ENCODE measurements around the gene CDHR2. TPM values are rescaled to one million over a fixed set of nuclear protein-coding genes. Genes with fewer than 3 reads are reported as not detected.
"Not testable (repeated sequence)": the region's sequence is repeated elsewhere in the genome, so short reads cannot be mapped to it uniquely, and the experiment has no call there.

Gene CDHR2
- total RNA-seq, 1 donor from 2014 or later: 1.6 TPM

GRCh38 chr5:176597417-176598389 lies 48.6 kb downstream of the CDHR2 start:
- Mint-ChIP-seq H3K36me3 (ENCODE audit: insufficient read depth) (peaks cover 1% of the 10 kb centered on the region), H3K4me3 (ENCODE audit: low read depth) (no peak overlapping the region), H3K4me1 (ENCODE audit: low read depth) (no peaks in the 10 kb centered on the region), H3K27me3 (peaks cover 30% of the 10 kb centered on the region), H3K9me3 (ENCODE audit: low read depth) (no peaks in the 10 kb centered on the region), H3K27ac (no peak overlapping the region)
- TF ChIP-seq CTCF (IDR thresholded peaks at IDR 0.05; ENCODE audit: unreplicated experiment): no peak
- no peak for DNase-seq (ENCODE audit: low spot score, unreplicated experiment)

- not testable (repeated sequence) for H3K4me1 Mint-ChIP-seq (ENCODE audit: low read depth); H3K27ac Mint-ChIP-seq
Measured at GRCh38 chr5:176599749-176600430, 50.7 kb downstream of the CDHR2 start.

GRCh38 chr5:176601901-176602482 lies 52.9 kb downstream of the CDHR2 start:
- Mint-ChIP-seq H3K27ac (no peak overlapping the region), H3K4me1 (ENCODE audit: low read depth) (peaks cover 3% of the 10 kb centered on the region), H3K27me3 (peaks cover 14% of the 10 kb centered on the region), H3K9me3 (ENCODE audit: low read depth) (no peaks in the 10 kb centered on the region), H3K36me3 (ENCODE audit: insufficient read depth) (peaks cover 1% of the 10 kb centered on the region), H3K4me3 (ENCODE audit: low read depth) (no peak overlapping the region)
- DNase-seq (ENCODE audit: low spot score, unreplicated experiment): no peak
- TF ChIP-seq CTCF (IDR thresholded peaks at IDR 0.05; ENCODE audit: unreplicated experiment): no peak

More at GRCh38 chr5:176599749-176600430, 50.7 kb downstream of the CDHR2 start:
- not testable (repeated sequence) for DNase-seq (ENCODE audit: low spot score, unreplicated experiment); H3K4me3 Mint-ChIP-seq (ENCODE audit: low read depth); H3K9me3 Mint-ChIP-seq (ENCODE audit: low read depth); H3K36me3 Mint-ChIP-seq (ENCODE audit: insufficient read depth)
- H3K27me3 Mint-ChIP-seq: peaks cover 20% of the 10 kb centered on the region

GRCh38 chr5:176603091-176603490 lies 53.9 kb downstream of the CDHR2 start:
- H3K27ac Mint-ChIP-seq: peak overlapping the region; percentile 26
- H3K4me3 Mint-ChIP-seq (ENCODE audit: low read depth): no peak overlapping the region
- H3K9me3 Mint-ChIP-seq (ENCODE audit: low read depth): no peaks in the 10 kb centered on the region
- peaks cover 1% of the 10 kb centered on the region for H3K36me3 Mint-ChIP-seq (ENCODE audit: insufficient read depth)
- peaks cover 14% of the 10 kb centered on the region for H3K27me3 Mint-ChIP-seq
- TF ChIP-seq CTCF (IDR thresholded peaks at IDR 0.05; ENCODE audit: unreplicated experiment): no peak
- no peak for DNase-seq (ENCODE audit: low spot score, unreplicated experiment)
- H3K4me1 Mint-ChIP-seq (ENCODE audit: low read depth): peaks cover 3% of the 10 kb centered on the region

- H3K27me3 Mint-ChIP-seq: peaks cover 17% of the 10 kb centered on the region
- no peak for DNase-seq (ENCODE audit: low spot score, unreplicated experiment)
- H3K27ac Mint-ChIP-seq: no peak overlapping the region
- H3K36me3 Mint-ChIP-seq (ENCODE audit: insufficient read depth): no peaks in the 10 kb centered on the region
- TF ChIP-seq CTCF (IDR thresholded peaks at IDR 0.05; ENCODE audit: unreplicated experiment): no peak
- H3K9me3 Mint-ChIP-seq (ENCODE audit: low read depth): no peaks in the 10 kb centered on the region
- H3K4me1 Mint-ChIP-seq (ENCODE audit: low read depth): peaks cover 9% of the 10 kb centered on the region
- H3K4me3 Mint-ChIP-seq (ENCODE audit: low read depth): no peak overlapping the region
Measured at GRCh38 chr5:176606032-176606431, 56.9 kb downstream of the CDHR2 start.
